OCI-LY1 (cell line): ENCODE data around the gene PTPRN2.

ENCODE experiments used
- H2AFZ ChIP-seq: fragments of 200-600 bp; sonication (generic), shearing (Covaris generic); 2 replicates; pipeline ENCODE4 v1.6.0; 2014; ENCODE audit warnings: antibody characterized with exemption, mild to moderate bottlenecking, low read length
- H3F3A ChIP-seq: fragments of 200-600 bp; sonication (generic), shearing (Covaris generic); 2 replicates; pipeline ENCODE4 v1.6.0; 2014; ENCODE audit warnings: mild to moderate bottlenecking, antibody characterized with exemption, low read length, moderate library complexity; ENCODE audit not compliant: insufficient read depth
- H3K27ac ChIP-seq: fragments of 200-600 bp; sonication (generic); 2 replicates; pipeline ENCODE4 v1.5.1; 2014; ENCODE audit warnings: low read length, mixed run types, mild to moderate bottlenecking, low read depth; ENCODE audit not compliant: poor library complexity, severe bottlenecking
- H3K27me3 ChIP-seq: fragments of 200-600 bp; sonication (generic); 2 replicates; pipeline ENCODE4 v1.6.0; 2014; ENCODE audit warnings: antibody characterized with exemption, mild to moderate bottlenecking, low read length, moderate library complexity; ENCODE audit not compliant: insufficient read depth
- H3K36me3 ChIP-seq: fragments of 200-600 bp; sonication (generic); 2 replicates; pipeline ENCODE4 v1.6.1; 2014; ENCODE audit warnings: mild to moderate bottlenecking, antibody characterized with exemption, low read length, moderate library complexity, mixed read lengths; ENCODE audit not compliant: insufficient read depth
- H3K4me1 ChIP-seq: fragments of 200-600 bp; sonication (generic); 2 replicates; pipeline ENCODE4 v1.5.1; 2014; ENCODE audit warnings: mild to moderate bottlenecking, low read length, moderate library complexity; ENCODE audit not compliant: insufficient read depth, severe bottlenecking
- H3K4me2 ChIP-seq: fragments of 200-600 bp; sonication (generic), shearing (Covaris generic); 2 replicates; pipeline ENCODE4 v1.6.1; 2014; ENCODE audit warnings: low read length
- H3K4me3 ChIP-seq: fragments of 200-600 bp; sonication (generic); 2 replicates; pipeline ENCODE4 v1.5.1; 2014; ENCODE audit warnings: low read length, low read depth, mild to moderate bottlenecking, mixed read lengths; ENCODE audit not compliant: poor library complexity, severe bottlenecking
- H3K79me2 ChIP-seq: fragments of 200-600 bp; shearing (Covaris generic); 2 replicates; pipeline ENCODE4 v1.6.1; 2016; ENCODE audit warnings: mixed run types, low read length, mixed read lengths; ENCODE audit not compliant: insufficient read depth
- H3K9ac ChIP-seq: fragments of 200-600 bp; sonication (generic), shearing (Covaris generic); 2 replicates; pipeline ENCODE4 v1.6.1; 2014; ENCODE audit warnings: mild to moderate bottlenecking, low read length, mixed read lengths
- H3K9me2 ChIP-seq: fragments of 200-600 bp; sonication (generic), shearing (Covaris generic); 2 replicates; pipeline ENCODE4 v1.6.1; 2014; ENCODE audit warnings: low read depth, mild to moderate bottlenecking, low read length, mixed read lengths
- H3K9me3 ChIP-seq: fragments of 200-600 bp; shearing (Covaris generic); 2 replicates; pipeline ENCODE4 v1.6.1; 2014; ENCODE audit warnings: low read length, mixed read lengths
- H4K20me1 ChIP-seq: fragments of 200-600 bp; sonication (generic), shearing (Covaris generic); 2 replicates; pipeline ENCODE4 v1.6.0; 2016; ENCODE audit warnings: mild to moderate bottlenecking, low read length; ENCODE audit not compliant: insufficient read depth
- CTCF ChIP-seq: fragments of 200-600 bp; sonication (generic), shearing (Covaris generic); IDR thresholded peaks from 2 replicates; pipeline ENCODE4 v1.5.1; 2017; ENCODE audit warnings: mild to moderate bottlenecking, antibody characterized with exemption, low read length, moderate library complexity, mixed read lengths
- EZH2 ChIP-seq: fragments of 200-600 bp; sonication (generic), shearing (Covaris generic); IDR thresholded peaks from 2 replicates; pipeline ENCODE4 v1.8.0; 2017; ENCODE audit warnings: borderline replicate concordance, mixed run types, mild to moderate bottlenecking, antibody characterized with exemption, low read length, moderate library complexity, mixed read lengths

Gene PTPRN2

DNA sequence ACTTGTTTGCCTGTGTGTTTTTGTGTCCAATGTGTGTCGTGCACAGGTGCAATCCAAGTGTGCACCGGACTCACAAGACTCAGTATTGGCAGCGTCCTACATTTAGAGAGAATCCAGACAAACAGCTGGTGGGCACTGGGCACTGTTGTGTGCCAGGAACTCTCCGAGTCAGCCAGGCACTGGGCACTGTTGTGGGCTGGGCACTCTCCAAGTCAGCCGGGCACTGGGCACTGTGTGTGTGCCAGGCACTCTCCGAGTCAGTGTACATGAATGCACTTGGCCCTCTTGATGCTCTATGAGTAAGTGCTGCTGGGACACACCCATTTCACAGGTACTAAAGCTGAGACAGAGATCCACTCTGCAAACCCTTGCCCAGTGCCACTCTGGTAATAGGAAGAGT is 303.5 kb downstream of the PTPRN2 start:
- no peaks in the 10 kb centered on the region for H3K4me1 ChIP-seq
- peaks cover 4% of the 10 kb centered on the region; the same call in 1 of the 2 replicates for H3K27me3 ChIP-seq
- H3K4me2 ChIP-seq = no peak overlapping the region
- H3K9me2 ChIP-seq = no peaks in the 10 kb centered on the region
- H3K9me3 ChIP-seq = peaks cover 3% of the 10 kb centered on the region; the same call in 1 of the 2 replicates
- TF ChIP-seq EZH2 (no peak), CTCF (no peak)
- H3F3A ChIP-seq = no peaks in the 10 kb centered on the region
- no peak overlapping the region for H3K4me3 ChIP-seq
- no peaks in the 10 kb centered on the region for H4K20me1 ChIP-seq
- H3K79me2 ChIP-seq = no peaks in the 10 kb centered on the region
- H3K36me3 ChIP-seq = no peaks in the 10 kb centered on the region
- H3K9ac ChIP-seq = no peak overlapping the region
- no peak overlapping the region for H2AFZ ChIP-seq
- no peak overlapping the region for H3K27ac ChIP-seq

- peaks cover 3% of the 10 kb centered on the region; the same call in 1 of the 2 replicates for H3K9me3 ChIP-seq
- no peaks in the 10 kb centered on the region for H3F3A ChIP-seq
- H2AFZ ChIP-seq = no peak overlapping the region
- no peak overlapping the region for H3K27ac ChIP-seq
- no peaks in the 10 kb centered on the region for H3K36me3 ChIP-seq
- H3K9me2 ChIP-seq = no peaks in the 10 kb centered on the region
- no peak for TF ChIP-seq CTCF
- no peak for TF ChIP-seq EZH2
- H3K4me1 ChIP-seq = no peaks in the 10 kb centered on the region
- H4K20me1 ChIP-seq = no peaks in the 10 kb centered on the region
- no peak overlapping the region for H3K9ac ChIP-seq
- no peak overlapping the region for H3K4me2 ChIP-seq
- H3K79me2 ChIP-seq = no peaks in the 10 kb centered on the region
- H3K4me3 ChIP-seq = no peak overlapping the region
- H3K27me3 ChIP-seq = peaks cover 4% of the 10 kb centered on the region; the same call in 1 of the 2 replicates
Measured at GRCh38 chr7:158283016-158283974, 304.3 kb downstream of the PTPRN2 start.

DNA sequence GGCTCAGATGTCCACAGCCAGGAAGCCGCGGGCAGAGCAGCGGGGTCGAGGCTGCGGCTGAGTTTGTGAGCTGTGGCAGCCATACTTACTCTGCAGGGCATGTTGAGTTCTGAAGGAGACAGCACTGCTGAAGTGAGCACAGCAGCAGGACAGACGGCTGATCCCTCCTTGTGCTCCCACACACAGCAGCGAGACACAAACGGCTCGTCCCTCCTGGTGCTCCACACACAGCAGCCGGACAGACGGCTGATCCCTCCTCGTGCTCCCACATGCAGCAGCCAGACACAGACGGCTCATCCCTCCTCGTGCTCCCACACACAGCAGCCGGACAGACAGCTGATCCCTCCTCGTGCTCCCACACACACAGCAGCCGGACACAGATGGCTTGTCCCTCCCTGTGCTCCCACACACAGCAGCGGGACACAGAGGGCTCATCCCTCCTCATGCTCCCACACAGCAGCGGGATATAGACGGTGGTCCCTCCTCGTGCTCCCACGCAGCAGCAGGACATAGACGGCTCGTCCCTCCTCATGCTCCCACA is 305.1 kb downstream of the PTPRN2 start:
- Histone ChIP-seq H3K9ac (no peak overlapping the region), H4K20me1 (no peaks in the 10 kb centered on the region), H2AFZ (no peak overlapping the region), H3K9me3 (peaks cover 3% of the 10 kb centered on the region; the same call in 1 of the 2 replicates), H3F3A (no peaks in the 10 kb centered on the region), H3K27ac (no peak overlapping the region), H3K4me1 (no peaks in the 10 kb centered on the region), H3K4me3 (no peak overlapping the region), H3K79me2 (no peaks in the 10 kb centered on the region), H3K4me2 (no peak overlapping the region), H3K27me3 (peaks cover 8% of the 10 kb centered on the region; the same call in 1 of the 2 replicates), H3K9me2 (no peaks in the 10 kb centered on the region), H3K36me3 (no peaks in the 10 kb centered on the region)
- TF ChIP-seq EZH2 = no peak
- TF ChIP-seq CTCF = no peak
